Measurements from ENCODE around the gene CDC37L1.

DNA sequence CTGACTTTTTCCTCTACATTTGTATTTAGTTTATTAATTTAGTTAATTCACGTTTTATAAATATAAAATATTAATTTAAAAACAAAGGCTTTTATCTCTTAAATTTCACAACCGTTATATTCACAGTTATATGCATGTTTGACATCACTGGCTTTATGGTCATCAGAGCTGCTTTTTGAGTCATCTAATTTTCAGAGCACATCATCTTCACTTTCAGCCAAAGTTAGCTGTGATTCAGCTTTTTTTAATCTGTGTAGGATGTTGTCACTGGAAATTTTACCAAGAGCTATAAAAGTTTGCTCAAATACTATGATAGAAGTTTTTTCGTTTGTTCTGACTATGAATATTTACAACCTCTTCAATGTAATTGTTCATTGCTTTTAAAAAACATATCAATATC lies 12.4 kb downstream of the CDC37L1 start:
- TF ChIP-seq POLR2A (IDR thresholded peaks at IDR 0.05; ENCODE audit: low read length) (no peak), GATA1 (IDR thresholded peaks at IDR 0.05; ENCODE audit: low read depth, low read length) (no peak)

All from erythroblast (primary cell).